GM19455 (cell line): ENCODE results near the gene AGTRAP.
A peak's percentile ranks its signal among the peaks of the same experiment; 100 is the strongest.

Source experiments
- ATAC-seq: cut with Tn5 transposase; IDR thresholded peaks from one replicate; pipeline ENCODE4 v1.9.1; 2021; ENCODE audit not compliant: unreplicated experiment

AGTRAP gene

GRCh38 chr1:11705596-11705995 is 30.3 kb upstream of the AGTRAP start:
- no peak for ATAC-seq

GRCh38 chr1:11706292-11706691 is 29.6 kb upstream of the AGTRAP start:
- no peak for ATAC-seq

DNA sequence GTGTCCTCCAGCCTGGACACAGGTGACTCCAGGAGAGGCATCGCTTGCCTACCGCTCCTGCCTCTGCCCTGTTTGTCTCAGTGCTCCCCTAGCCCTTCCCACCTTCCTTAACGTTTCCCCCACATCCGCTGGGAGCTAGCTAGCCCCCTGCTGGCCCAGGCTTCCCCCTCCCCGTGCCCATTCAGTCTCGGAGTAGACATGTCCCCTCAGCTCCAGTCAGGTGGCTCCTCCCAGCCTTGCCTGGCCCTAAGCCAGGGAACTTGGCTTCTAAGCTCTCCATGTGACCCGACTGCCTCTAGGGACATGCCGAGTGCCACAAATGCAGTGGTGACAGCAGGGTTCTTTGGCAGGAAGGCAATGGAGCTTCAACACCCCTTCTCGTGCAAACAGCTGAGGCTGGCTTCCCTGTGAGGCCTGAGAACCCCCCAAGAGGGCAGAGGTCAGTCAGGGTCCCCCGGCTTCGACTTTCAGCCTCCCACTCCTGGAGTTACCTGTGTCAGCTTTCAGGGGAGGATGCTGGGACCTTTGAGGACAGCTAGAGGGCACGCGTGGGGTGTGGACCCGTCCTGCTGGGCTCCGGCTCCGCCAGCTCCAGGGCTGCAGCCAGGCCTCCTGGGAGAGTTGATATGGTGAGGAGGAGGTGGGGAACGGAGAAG is 28.2 kb upstream of the AGTRAP start:
- ATAC-seq = no peak

GRCh38 chr1:11708554-11709350 is 27.2 kb upstream of the AGTRAP start:
- no peak for ATAC-seq

DNA sequence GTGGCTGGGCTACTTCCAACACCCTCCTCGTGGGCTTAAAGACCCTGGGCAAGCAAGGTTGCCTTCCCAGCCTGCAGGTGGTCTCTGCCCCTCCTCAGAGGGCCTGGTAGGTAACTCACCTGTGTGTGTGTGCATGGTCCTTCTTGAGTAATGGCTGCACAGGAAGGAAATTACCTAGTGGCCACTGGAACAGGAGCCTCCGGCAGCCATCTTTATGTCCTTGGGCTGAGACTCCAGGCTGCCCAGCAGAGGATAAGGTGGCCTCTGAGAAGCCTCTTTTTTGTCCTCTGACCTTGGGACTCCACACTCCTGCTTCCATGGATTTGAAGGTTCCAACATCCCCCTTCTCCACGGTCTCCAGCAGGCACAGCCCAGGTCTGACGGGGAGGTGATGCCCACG is 24.4 kb upstream of the AGTRAP start:
- ATAC-seq = no peak

GRCh38 chr1:11712285-11712684 is 23.7 kb upstream of the AGTRAP start:
- ATAC-seq = no peak

GRCh38 chr1:11713095-11713494 is 22.8 kb upstream of the AGTRAP start:
- ATAC-seq = no peak

GRCh38 chr1:11714831-11715575 is 20.9 kb upstream of the AGTRAP start:
- ATAC-seq = no peak

GRCh38 chr1:11719313-11720032 is 16.5 kb upstream of the AGTRAP start:
- peak; percentile 60 for ATAC-seq

DNA sequence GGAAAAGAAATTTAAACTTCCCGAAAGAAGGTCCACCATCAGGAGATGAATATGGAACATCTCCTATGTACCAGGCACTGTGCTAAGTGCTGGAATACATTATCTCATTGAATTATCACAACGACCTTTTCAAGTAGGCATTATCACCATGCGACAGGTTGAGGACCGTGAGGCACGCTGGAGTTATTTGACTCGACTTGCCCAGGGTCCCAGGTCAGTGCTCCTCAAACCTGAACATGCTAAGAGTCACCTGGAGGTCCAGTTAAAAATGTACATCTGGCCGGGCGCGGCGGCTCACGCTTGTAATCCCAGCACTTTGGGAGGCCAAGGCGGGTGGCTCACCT is 15.9 kb upstream of the AGTRAP start:
- ATAC-seq = peak; percentile 11

DNA sequence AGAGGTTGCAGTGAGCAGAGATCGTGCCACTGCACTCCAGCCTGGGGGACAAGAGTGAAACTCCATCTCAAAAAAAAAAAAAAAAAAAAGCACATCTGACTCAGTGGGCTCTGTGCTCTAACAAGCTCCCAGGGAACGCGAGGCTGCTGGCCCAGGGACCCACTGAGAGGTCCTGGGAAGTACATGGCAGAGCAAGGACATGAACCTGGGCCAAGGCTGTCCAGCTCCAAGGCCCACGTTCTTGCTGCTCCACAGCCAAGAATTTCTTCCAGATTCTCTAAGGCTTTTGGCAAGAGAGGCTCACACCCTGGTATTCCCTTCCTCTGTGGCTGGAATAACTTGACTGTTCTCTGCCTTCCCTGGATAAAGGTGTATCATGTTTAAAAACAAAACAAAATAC is 15.4 kb upstream of the AGTRAP start:
- ATAC-seq = no peak

- ATAC-seq = no peak
These were observed 14.6 kb upstream of the AGTRAP start for GRCh38 chr1:11721311-11721710.

- ATAC-seq = no peak
These were observed 13.4 kb upstream of the AGTRAP start for GRCh38 chr1:11722538-11722937.

GRCh38 chr1:11725616-11726015 is 10.3 kb upstream of the AGTRAP start:
- ATAC-seq = no peak

DNA sequence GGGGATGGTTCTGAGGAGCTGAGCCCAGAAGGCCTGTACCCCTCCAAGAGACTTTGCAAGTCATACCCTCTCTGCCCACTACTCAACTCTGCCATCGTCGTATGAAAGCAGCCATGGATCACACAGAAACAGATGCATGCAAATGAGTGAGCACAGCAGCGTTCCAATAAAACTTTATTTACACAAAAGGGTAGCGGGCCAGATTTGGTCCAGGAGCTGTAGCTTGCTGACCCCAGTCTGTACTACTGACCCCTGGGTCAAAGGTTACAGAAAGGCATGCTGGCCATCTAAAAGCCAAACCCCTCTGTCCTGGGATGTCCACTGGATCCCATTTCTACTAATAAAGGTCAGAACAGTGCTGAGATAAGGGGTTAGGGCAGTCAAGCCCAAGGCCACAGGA is 8.8 kb upstream of the AGTRAP start:
- ATAC-seq = no peak

DNA sequence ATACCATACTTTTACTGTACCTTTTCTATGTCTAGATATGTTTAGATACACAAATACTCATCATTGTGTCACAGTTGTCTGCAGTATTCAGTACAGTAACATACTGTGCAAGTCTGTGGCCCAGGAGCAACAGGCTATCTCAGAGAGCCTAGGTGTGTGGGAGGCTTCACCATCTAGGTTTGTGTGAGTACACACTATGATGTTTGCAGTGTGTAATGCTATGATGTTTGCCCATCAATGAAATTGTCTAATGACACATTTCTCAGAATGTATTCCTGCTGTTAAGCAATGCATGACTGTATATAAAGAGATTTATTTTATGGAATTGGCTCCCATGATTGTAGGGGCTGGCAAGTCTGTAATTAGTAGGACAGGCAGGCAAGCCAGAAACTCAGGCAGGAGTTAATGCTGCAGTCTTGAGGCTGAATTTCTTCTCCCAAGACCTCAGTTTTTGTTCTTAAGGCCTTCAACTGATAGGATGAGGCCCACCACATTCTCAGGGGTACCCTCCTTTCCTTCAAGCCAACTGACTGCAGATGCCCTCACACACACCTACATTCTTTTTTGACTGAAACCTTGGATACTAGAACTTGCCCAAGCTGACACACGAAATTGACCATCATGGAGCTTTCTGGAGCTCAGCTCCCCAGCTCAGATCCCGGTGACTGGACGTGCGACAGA is 7.7 kb upstream of the AGTRAP start:
- ATAC-seq = no peak

DNA sequence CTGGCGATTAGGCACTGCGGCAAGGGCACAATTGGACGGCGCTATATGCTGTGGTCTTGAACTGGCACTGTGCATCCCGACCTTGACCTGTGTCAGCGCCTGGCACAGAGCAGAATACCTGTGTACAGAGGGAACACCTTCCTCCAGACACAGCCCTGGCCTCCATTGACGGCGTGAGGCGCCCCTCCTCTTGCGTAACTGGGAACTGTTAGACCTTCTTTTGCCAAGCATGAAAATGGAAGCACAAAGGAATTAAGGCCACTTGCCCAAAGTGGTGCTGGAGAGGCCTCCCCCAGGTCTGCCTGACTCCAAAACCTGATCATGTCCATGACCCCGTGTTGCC is 6.8 kb upstream of the AGTRAP start:
- no peak for ATAC-seq

- ATAC-seq = no peak
These were observed 6.2 kb upstream of the AGTRAP start for GRCh38 chr1:11729498-11730428.

GRCh38 chr1:11730429-11730891 is 5.5 kb upstream of the AGTRAP start:
- no peak for ATAC-seq
